Transverse colon (tissue), 4 donors: Measurements from ENCODE around the gene ISLR.

Experiments used
- EP300 ChIP-seq: sonication (generic); formaldehyde crosslinking; IDR thresholded peaks from one replicate; pipeline ENCODE4 v1.6.1; 2017; ENCODE audit warnings: antibody characterized with exemption, low read depth
- POLR2AphosphoS5 ChIP-seq, 3 donors: sonication (generic); formaldehyde crosslinking; IDR thresholded peaks; one replicate each; pipeline ENCODE4 v1.6.1; 2016; ENCODE audit warnings: antibody characterized with exemption in 3 of 3
- TF ChIP-seq, protein P1 (sequence below), 5 experiments: fragments of 200-600 bp in 3 of 5; fragments of 450-650 bp in 2 of 5; sonication (generic) in 3 of 5; IDR thresholded peaks; 1 replicate in 2 of 5; 2 replicates in 3 of 5; pipeline ENCODE4 v1.5.1; 2016 to 2017; ENCODE audit warnings: antibody characterized with exemption in 5 of 5, inconsistent platforms in 3 of 5, mild to moderate bottlenecking in 2 of 5, moderate library complexity in 1 of 5

DNA sequence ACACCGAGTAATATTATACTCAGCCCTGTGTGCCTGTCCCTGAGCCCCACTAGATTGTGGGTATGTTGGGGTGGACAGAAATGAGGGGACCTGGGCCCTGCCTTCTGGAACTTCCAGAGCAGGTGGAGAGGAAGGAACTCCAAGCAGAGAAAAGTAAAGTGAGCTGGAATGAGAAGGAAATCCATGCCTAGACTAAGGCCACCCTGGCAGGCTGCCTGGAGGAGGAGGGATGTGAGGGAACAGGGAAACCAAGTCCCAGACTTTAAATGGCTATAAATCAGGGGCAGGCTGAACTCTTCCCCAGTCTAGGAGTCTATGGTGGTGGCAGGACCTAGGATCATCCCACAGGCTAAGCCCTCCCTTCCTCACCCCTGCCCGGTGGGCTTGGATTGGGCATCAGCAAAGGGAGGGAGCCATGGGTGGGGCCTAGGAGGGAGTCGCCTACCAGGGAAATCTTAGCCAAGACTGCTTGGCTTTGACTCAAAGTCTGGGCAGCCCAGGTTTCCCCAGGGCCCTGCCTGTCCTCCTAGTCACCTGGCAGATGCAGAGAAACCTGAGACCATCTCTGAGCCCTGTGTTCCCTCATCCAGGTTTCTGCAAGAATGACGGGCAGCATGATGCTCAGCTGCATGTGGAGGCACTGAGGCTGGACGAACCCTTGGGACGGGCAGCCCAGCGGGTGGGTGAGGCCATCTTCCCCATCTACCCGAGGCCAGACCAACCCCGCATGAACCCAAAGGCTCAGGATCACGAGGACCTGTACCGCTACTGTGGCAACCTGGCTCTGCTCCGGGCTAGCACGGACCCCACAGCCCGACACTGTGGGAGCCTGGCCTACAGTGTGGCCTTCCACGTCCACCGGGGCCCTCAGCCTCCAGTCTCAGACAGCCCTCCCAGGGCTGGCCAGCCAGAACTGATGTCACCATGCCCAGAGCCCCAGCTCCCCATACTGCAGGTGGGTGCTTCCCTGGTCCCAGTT, 44.7 kb downstream of the ISLR start:
- TF ChIP-seq, protein P1, sequence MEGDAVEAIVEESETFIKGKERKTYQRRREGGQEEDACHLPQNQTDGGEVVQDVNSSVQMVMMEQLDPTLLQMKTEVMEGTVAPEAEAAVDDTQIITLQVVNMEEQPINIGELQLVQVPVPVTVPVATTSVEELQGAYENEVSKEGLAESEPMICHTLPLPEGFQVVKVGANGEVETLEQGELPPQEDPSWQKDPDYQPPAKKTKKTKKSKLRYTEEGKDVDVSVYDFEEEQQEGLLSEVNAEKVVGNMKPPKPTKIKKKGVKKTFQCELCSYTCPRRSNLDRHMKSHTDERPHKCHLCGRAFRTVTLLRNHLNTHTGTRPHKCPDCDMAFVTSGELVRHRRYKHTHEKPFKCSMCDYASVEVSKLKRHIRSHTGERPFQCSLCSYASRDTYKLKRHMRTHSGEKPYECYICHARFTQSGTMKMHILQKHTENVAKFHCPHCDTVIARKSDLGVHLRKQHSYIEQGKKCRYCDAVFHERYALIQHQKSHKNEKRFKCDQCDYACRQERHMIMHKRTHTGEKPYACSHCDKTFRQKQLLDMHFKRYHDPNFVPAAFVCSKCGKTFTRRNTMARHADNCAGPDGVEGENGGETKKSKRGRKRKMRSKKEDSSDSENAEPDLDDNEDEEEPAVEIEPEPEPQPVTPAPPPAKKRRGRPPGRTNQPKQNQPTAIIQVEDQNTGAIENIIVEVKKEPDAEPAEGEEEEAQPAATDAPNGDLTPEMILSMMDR (IDR thresholded peaks at IDR 0.05): no peak
- TF ChIP-seq EP300: no peak
- TF ChIP-seq POLR2AphosphoS5 (IDR thresholded peaks at IDR 0.05): no peak
